SK-N-SH (cell line): ENCODE results near the gene MVB12B. TPM values are rescaled to one million over a fixed set of nuclear protein-coding genes. Genes with fewer than 3 reads are reported as not detected.

Experiments used
- CTCF ChIA-PET: fragments of 300-600, 350-600 bp; formaldehyde crosslinking; extraction: SDS; loops from one replicate; lab custom pipeline; 2021; lab: Yijun Ruan, JAX
- POLR2A ChIA-PET: fragments of 350-600 bp; sonication (Branson Sonifier 250); formaldehyde crosslinking; extraction: SDS; loops from one replicate; lab custom pipeline; 2020; ENCODE audit warnings: antibody characterized with exemption, inconsistent platforms; lab: Yijun Ruan, JAX
- DNase-seq: peaks from one replicate; pipeline ENCODE4 v3.0.0; 2012
- H2AFZ ChIP-seq: fragments of 200-600 bp; sonication (generic); 2 replicates; pipeline ENCODE4 v1.8.1; 2016; ENCODE audit warnings: antibody characterized with exemption, mild to moderate bottlenecking, low read depth
- H3F3A ChIP-seq: fragments of 200-600 bp; sonication (generic); replicated peaks from 2 replicates; pipeline ENCODE3; 2016; ENCODE audit warnings: antibody characterized with exemption, mild to moderate bottlenecking; ENCODE audit not compliant: insufficient read depth
- H3K27ac ChIP-seq, 2 experiments: fragments of 200-500 bp in 1 of 2; fragments of 200-600 bp in 1 of 2; sonication (Bioruptor generic) in 1 of 2; sonication (generic), shearing (Covaris generic) in 1 of 2; 2 replicates each; pipeline versions ENCODE4 v1.5.1 to v1.6.1; 2014 to 2016; ENCODE audit warnings: low read depth in 2 of 2, inconsistent platforms in 1 of 2, low read length in 1 of 2, mild to moderate bottlenecking in 1 of 2, mixed read lengths in 1 of 2
- H3K27me3 ChIP-seq: fragments of 200-600 bp; sonication (generic), shearing (Covaris generic); 2 replicates; pipeline ENCODE4 v1.6.1; 2016; ENCODE audit warnings: mixed run types; ENCODE audit not compliant: insufficient read depth
- H3K36me3 ChIP-seq, 2 experiments: fragments of 200-500 bp in 1 of 2; fragments of 200-600 bp in 1 of 2; sonication (Bioruptor generic) in 1 of 2; sonication (generic) in 1 of 2; replicated peaks in 1 of 2; 2 replicates each; pipeline versions ENCODE3 to v1.5.1; 2014 to 2016; ENCODE audit warnings: low read length in 1 of 2, mild to moderate bottlenecking in 1 of 2; ENCODE audit not compliant: insufficient read depth in 2 of 2, control insufficient read depth in 1 of 2
- H3K4me1 ChIP-seq, 2 experiments: fragments of 200-500 bp in 1 of 2; fragments of 200-600 bp in 1 of 2; sonication (Bioruptor generic) in 1 of 2; sonication (generic), shearing (Covaris generic) in 1 of 2; 2 replicates each; pipeline versions ENCODE4 v1.5.1 to v1.6.1; 2014 to 2016; ENCODE audit warnings: low read depth in 1 of 2, low read length in 1 of 2, mixed run types in 1 of 2; ENCODE audit not compliant: insufficient read depth in 2 of 2, control insufficient read depth in 1 of 2
- H3K4me2 ChIP-seq: fragments of 200-600 bp; sonication (generic), shearing (Covaris generic); 2 replicates; pipeline ENCODE4 v1.6.1; 2017; ENCODE audit warnings: mixed run types
- H3K4me3 ChIP-seq, 2 experiments: fragments of 200-500 bp in 1 of 2; fragments of 200-600 bp in 1 of 2; sonication (Bioruptor generic) in 1 of 2; sonication (generic), shearing (Covaris generic) in 1 of 2; 2 replicates each; pipeline versions ENCODE4 v1.5.1 to v1.8.1; 2014 to 2016; ENCODE audit warnings: low read depth in 2 of 2, inconsistent platforms in 1 of 2, low read length in 1 of 2, mild to moderate bottlenecking in 1 of 2, mixed read lengths in 1 of 2, moderate library complexity in 1 of 2
- H3K79me2 ChIP-seq: fragments of 200-600 bp; sonication (generic); 2 replicates; pipeline ENCODE4 v1.8.1; 2017; ENCODE audit warnings: mild to moderate bottlenecking; ENCODE audit not compliant: insufficient read depth
- H3K9ac ChIP-seq: fragments of 200-600 bp; sonication (generic); 2 replicates; pipeline ENCODE4 v1.6.1; 2017; ENCODE audit warnings: mixed run types
- H3K9me2 ChIP-seq: fragments of 200-600 bp; sonication (generic); 2 replicates; pipeline ENCODE4 v1.6.1; 2017; ENCODE audit warnings: mixed run types
- H3K9me3 ChIP-seq: fragments of 200-600 bp; sonication (generic); 2 replicates; pipeline ENCODE4 v1.6.1; 2017; ENCODE audit warnings: mixed run types, mild to moderate bottlenecking, moderate library complexity
- H4K20me1 ChIP-seq: fragments of 200-600 bp; sonication (generic); 2 replicates; pipeline ENCODE4 v1.6.1; 2017; ENCODE audit warnings: mild to moderate bottlenecking, mixed run types; ENCODE audit not compliant: insufficient read depth
- CHD2 ChIP-seq: fragments of 150-350 bp; IDR thresholded peaks from 2 replicates; pipeline ENCODE4 v1.6.1; 2018; ENCODE audit warnings: low read length; ENCODE audit not compliant: partially characterized antibody
- CTCF ChIP-seq: fragments of 200-600 bp; sonication (generic); IDR thresholded peaks from 2 replicates; pipeline ENCODE4 v1.6.1; 2017; ENCODE audit warnings: antibody characterized with exemption, mild to moderate bottlenecking, moderate library complexity
- ELF1 ChIP-seq: IDR thresholded peaks from 2 replicates; pipeline ENCODE4 v1.4.0; 2012
- EP300 ChIP-seq, 2 experiments: IDR thresholded peaks; 2 replicates each; pipeline versions ENCODE4 v1.4.0 to v1.6.1; 2012; ENCODE audit warnings: borderline replicate concordance in 1 of 2, low read depth in 1 of 2, low read length in 1 of 2
- FOXJ3 ChIP-seq: sonication (generic); formaldehyde crosslinking; IDR thresholded peaks from 2 replicates; pipeline ENCODE4 v1.5.1; 2020; ENCODE audit warnings: mild to moderate bottlenecking, missing genetic modification reagents
- FOXM1 ChIP-seq: IDR thresholded peaks from 2 replicates; pipeline ENCODE4 v1.4.0; 2012; ENCODE audit warnings: low read depth, mild to moderate bottlenecking
- GABPA ChIP-seq: IDR thresholded peaks from 2 replicates; pipeline ENCODE4 v1.4.0; 2012; ENCODE audit warnings: low read depth, mild to moderate bottlenecking
- IRF3 ChIP-seq: fragments of 150-350 bp; IDR thresholded peaks from 2 replicates; pipeline ENCODE4 v1.6.1; 2016; ENCODE audit warnings: mild to moderate bottlenecking, low read depth, low read length
- MEF2A ChIP-seq: IDR thresholded peaks from 2 replicates; pipeline ENCODE4 v1.4.0; 2012; ENCODE audit warnings: low read depth, borderline replicate concordance
- MXI1 ChIP-seq: IDR thresholded peaks from 2 replicates; pipeline ENCODE4 v1.6.1; 2012; ENCODE audit warnings: mild to moderate bottlenecking, low read depth, low read length, improper control_type of control experiment
- NFIC ChIP-seq: IDR thresholded peaks from 2 replicates; pipeline ENCODE4 v1.4.0; 2012; ENCODE audit warnings: borderline replicate concordance
- POLR2AphosphoS5 ChIP-seq: IDR thresholded peaks from 2 replicates; pipeline ENCODE4 v1.6.1; 2012; ENCODE audit warnings: low read depth, low read length
- RAD21 ChIP-seq: IDR thresholded peaks from 2 replicates; pipeline ENCODE4 v1.6.1; 2012; ENCODE audit warnings: mild to moderate bottlenecking, low read length
- RCOR1 ChIP-seq: fragments of 150-350 bp; IDR thresholded peaks from 2 replicates; pipeline ENCODE4 v1.6.1; 2017; ENCODE audit warnings: antibody characterized with exemption, low read length
- RXRA ChIP-seq: IDR thresholded peaks from 2 replicates; pipeline ENCODE4 v1.4.0; 2012; ENCODE audit warnings: low read depth, mild to moderate bottlenecking, borderline replicate concordance
- SIN3A ChIP-seq: IDR thresholded peaks from 2 replicates; pipeline ENCODE4 v1.6.1; 2012; ENCODE audit warnings: low read depth, mild to moderate bottlenecking, low read length, moderate library complexity, borderline replicate concordance
- SMC3 ChIP-seq: IDR thresholded peaks from 2 replicates; pipeline ENCODE4 v1.6.1; 2012; ENCODE audit warnings: low read depth, low read length, improper control_type of control experiment
- TAF1 ChIP-seq: IDR thresholded peaks from 2 replicates; pipeline ENCODE4 v1.6.1; 2012; ENCODE audit warnings: low read depth, mild to moderate bottlenecking, low read length, moderate library complexity, borderline replicate concordance
- TEAD4 ChIP-seq: IDR thresholded peaks from 2 replicates; pipeline ENCODE4 v1.4.0; 2012; ENCODE audit warnings: mild to moderate bottlenecking, borderline replicate concordance; ENCODE audit not compliant: insufficient read depth
- USF2 ChIP-seq: fragments of 150-350 bp; IDR thresholded peaks from 2 replicates; pipeline ENCODE4 v1.6.1; 2017; ENCODE audit warnings: antibody characterized with exemption, low read length, low read depth, borderline replicate concordance
- YY1 ChIP-seq: IDR thresholded peaks from 2 replicates; pipeline ENCODE4 v1.4.0; 2012; ENCODE audit warnings: low read depth, mild to moderate bottlenecking
- WGBS: methylation state at CpG from one replicate; pipeline ENCODE4 v1.1.6; 2017; ENCODE audit warnings: low lambda C conversion rate; 5-methylcytosine and 5-hydroxymethylcytosine counted together
- polyA plus RNA-seq, 3 experiments: library from polyadenylated mRNA; depleted of rRNA; stranded (reverse); fragments of >200 nt; gene quantifications; 2 replicates each; pipeline ENCODE4 v1.2.3, GENCODE V29; 2012

MVB12B gene
- polyA plus RNA-seq, 1 of the 3 experiments (the other 2 are of a cell fraction): 5.1 TPM

DNA sequence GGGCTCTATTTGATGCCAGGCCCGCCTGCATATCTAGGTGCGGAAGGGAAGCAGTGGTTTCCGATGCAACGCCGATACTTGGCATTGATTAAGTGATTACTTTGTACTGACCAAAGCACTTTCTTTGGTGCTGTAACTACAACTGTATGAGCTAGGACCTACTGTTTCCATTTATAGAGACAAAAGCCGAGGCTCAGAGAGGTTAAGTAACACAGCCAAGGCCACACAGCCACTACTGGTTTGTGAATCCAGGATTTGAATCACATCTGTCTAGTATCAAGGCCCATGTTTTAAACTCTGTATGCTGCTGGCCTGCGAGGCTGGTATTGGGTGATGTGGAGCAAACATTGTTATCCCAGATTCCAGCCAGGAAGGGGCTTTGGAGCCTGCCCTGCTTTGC, 41.4 kb downstream of the MVB12B start:
- Histone ChIP-seq H3K9me3 (no peaks in the 10 kb centered on the region), H3K4me1 (peaks cover 0 to 9% of the 10 kb centered on the region in 2 experiments; a peak in 2 of 4 replicates), H4K20me1 (no peaks in the 10 kb centered on the region), H3K4me3 (no peak overlapping the region), H3K27me3 (no peaks in the 10 kb centered on the region), H3F3A (peaks cover 3% of the 10 kb centered on the region), H3K4me2 (no peak overlapping the region), H3K9ac (no peak overlapping the region), H2AFZ (no peak overlapping the region), H3K79me2 (peaks cover 7% of the 10 kb centered on the region; the same call in 1 of the 2 replicates), H3K27ac (no peak overlapping the region), H3K9me2 (no peaks in the 10 kb centered on the region), H3K36me3 (peaks cover 0 to 13% of the 10 kb centered on the region in 2 experiments)
- POLR2A ChIA-PET: no interaction called here
- CTCF ChIA-PET: interaction anchor here (1.1 to 2.7 kb wide), 3 partner anchors 30 to 49 kb away, joined by 3 to 12 read pairs (median 5); no protein-coding TSS in a partner anchor
- WGBS: 92% methylated on average over 7 of the region's 7 CpGs
- TF ChIP-seq NFIC (no peak), SIN3A (no peak)
- DNase-seq: no peak

- Histone ChIP-seq H3F3A (peaks cover 7% of the 10 kb centered on the region), H3K36me3 (peaks cover 0 to 6% of the 10 kb centered on the region in 2 experiments), H3K4me3 (no peak overlapping the region), H3K9me3 (no peaks in the 10 kb centered on the region), H3K27me3 (no peaks in the 10 kb centered on the region), H3K9ac (no peak overlapping the region), H3K9me2 (no peaks in the 10 kb centered on the region), H3K79me2 (no peaks in the 10 kb centered on the region; the same call in 1 of the 2 replicates), H2AFZ (no peak overlapping the region), H3K27ac (no peak overlapping the region), H3K4me2 (no peak overlapping the region), H4K20me1 (no peaks in the 10 kb centered on the region), H3K4me1 (peaks cover 7 to 32% of the 10 kb centered on the region in 2 experiments; a peak in 3 of 4 replicates)
- CTCF ChIA-PET: no interaction called here
- no peak for DNase-seq
- 88% methylated on average over 13 of the region's 17 CpGs for WGBS
- POLR2A ChIA-PET: no interaction called here
- TF ChIP-seq NFIC (no peak), USF2 (no peak), POLR2AphosphoS5 (no peak), ELF1 (no peak), IRF3 (no peak), TEAD4 (no peak), YY1 (no peak), CHD2 (no peak), FOXJ3 (CRISPR knock-in tag) (no peak), RCOR1 (no peak), TAF1 (no peak), MXI1 (no peak), SMC3 (no peak), MEF2A (no peak), RXRA (no peak), CTCF (no peak), EP300 (IDR thresholded peaks at IDR 0.05; ENCODE audit: borderline replicate concordance in 1 of 2, low read depth in 1 of 2, low read length in 1 of 2) (no peak), GABPA (no peak), RAD21 (no peak), FOXM1 (no peak)
Measured at GRCh38 chr9:126371007-126371870, 44.6 kb downstream of the MVB12B start.
